ENCODE measurements around the gene WDR37. TPM values are rescaled to one million over a fixed set of nuclear protein-coding genes. Genes with fewer than 3 reads are reported as not detected.

Gene WDR37
- total and polyA plus RNA-seq, 9 of the 15 experiments (the other 6 are each of a cell fraction or from before 2014, with no cell fraction given): 2.3 to 11.6 (median 6.7) TPM

GRCh38 chr10:1022413-1022812 is 33.8 kb upstream of the WDR37 start (continued):
- TF ChIP-seq, protein P1, sequence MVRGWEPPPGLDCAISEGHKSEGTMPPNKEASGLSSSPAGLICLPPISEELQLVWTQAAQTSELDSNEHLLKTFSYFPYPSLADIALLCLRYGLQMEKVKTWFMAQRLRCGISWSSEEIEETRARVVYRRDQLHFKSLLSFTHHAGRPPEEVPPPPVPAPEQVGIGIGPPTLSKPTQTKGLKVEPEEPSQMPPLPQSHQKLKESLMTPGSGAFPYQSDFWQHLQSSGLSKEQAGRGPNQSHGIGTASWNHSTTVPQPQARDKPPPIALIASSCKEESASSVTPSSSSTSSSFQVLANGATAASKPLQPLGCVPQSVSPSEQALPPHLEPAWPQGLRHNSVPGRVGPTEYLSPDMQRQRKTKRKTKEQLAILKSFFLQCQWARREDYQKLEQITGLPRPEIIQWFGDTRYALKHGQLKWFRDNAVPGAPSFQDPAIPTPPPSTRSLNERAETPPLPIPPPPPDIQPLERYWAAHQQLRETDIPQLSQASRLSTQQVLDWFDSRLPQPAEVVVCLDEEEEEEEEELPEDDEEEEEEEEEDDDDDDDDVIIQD (CRISPR knock-in tag; IDR thresholded peaks at IDR 0.05): no peak
- TF ChIP-seq E2F8 (IDR thresholded peaks at IDR 0.05; ENCODE audit: low read depth, partially characterized antibody): no peak
- TF ChIP-seq TOE1 (IDR thresholded peaks at IDR 0.05; ENCODE audit: borderline replicate concordance): no peak
- TF ChIP-seq TOE1 (CRISPR knock-in tag; IDR thresholded peaks at IDR 0.05; ENCODE audit: borderline replicate concordance, low read depth): no peak
- TF ChIP-seq, protein P2, sequence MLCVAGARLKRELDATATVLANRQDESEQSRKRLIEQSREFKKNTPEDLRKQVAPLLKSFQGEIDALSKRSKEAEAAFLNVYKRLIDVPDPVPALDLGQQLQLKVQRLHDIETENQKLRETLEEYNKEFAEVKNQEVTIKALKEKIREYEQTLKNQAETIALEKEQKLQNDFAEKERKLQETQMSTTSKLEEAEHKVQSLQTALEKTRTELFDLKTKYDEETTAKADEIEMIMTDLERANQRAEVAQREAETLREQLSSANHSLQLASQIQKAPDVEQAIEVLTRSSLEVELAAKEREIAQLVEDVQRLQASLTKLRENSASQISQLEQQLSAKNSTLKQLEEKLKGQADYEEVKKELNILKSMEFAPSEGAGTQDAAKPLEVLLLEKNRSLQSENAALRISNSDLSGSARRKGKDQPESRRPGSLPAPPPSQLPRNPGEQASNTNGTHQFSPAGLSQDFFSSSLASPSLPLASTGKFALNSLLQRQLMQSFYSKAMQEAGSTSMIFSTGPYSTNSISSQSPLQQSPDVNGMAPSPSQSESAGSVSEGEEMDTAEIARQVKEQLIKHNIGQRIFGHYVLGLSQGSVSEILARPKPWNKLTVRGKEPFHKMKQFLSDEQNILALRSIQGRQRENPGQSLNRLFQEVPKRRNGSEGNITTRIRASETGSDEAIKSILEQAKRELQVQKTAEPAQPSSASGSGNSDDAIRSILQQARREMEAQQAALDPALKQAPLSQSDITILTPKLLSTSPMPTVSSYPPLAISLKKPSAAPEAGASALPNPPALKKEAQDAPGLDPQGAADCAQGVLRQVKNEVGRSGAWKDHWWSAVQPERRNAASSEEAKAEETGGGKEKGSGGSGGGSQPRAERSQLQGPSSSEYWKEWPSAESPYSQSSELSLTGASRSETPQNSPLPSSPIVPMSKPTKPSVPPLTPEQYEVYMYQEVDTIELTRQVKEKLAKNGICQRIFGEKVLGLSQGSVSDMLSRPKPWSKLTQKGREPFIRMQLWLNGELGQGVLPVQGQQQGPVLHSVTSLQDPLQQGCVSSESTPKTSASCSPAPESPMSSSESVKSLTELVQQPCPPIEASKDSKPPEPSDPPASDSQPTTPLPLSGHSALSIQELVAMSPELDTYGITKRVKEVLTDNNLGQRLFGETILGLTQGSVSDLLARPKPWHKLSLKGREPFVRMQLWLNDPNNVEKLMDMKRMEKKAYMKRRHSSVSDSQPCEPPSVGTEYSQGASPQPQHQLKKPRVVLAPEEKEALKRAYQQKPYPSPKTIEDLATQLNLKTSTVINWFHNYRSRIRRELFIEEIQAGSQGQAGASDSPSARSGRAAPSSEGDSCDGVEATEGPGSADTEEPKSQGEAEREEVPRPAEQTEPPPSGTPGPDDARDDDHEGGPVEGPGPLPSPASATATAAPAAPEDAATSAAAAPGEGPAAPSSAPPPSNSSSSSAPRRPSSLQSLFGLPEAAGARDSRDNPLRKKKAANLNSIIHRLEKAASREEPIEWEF (CRISPR knock-in tag; IDR thresholded peaks at IDR 0.05): no peak
- no peak for TF ChIP-seq ZBED1 (IDR thresholded peaks at IDR 0.05)

All from K562 (cell line).